Measurements from ENCODE around the gene ZNF594.
"Not testable (repeated sequence)": the region's sequence is repeated elsewhere in the genome, so short reads cannot be mapped to it uniquely, and the experiment has no call there.

The ZNF594 gene

DNA sequence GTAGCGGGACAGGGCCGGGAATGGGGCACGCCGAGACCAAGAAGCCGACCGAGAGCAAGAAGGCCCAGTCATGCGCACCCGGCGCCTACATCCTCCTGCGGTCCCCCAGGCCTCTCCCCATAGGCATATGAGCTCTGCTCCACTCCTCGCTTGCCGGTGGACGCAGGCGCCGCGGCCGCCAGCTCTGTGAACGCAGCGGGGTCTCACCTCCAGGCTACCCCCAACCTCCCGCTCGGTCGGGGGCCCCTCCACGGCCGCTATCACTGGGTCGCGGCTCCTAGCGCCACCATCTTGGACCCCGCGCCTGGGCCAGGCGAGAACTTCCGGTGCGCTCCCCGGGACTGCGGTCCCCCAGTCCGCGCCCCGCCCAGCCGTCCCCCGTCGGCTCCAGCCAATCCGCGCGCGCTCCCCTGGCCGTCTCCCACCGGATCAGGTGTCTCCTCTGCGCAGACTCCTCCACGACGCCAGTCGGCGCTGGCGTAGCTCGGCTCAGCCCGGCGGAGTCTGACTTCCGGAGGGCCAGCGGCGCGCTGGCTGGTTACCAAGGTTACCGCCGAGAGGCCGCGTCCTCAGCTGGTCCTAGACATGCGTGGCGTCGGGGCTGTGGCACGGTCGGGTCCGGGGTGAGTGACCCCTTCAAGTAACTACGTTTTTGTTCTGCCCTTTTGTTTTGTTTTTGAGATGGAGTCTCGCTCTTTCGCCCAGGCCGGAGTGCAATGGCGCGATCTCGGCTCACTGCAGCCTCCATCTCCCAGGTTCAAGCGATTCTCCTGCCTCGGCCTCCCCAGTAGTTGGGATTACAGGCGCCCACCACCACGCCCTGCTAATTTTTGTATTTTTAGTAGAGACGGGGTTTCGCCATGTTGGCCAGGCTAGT lies at the start of gene ZNF594:
Gene ZNF594, minus strand, starts transcription at position 328 of the 877 bp plus-strand sequence. CDS start 7,612 bp downstream, outside the sequence.
- peak; percentile 99 for DNase-seq

DNA sequence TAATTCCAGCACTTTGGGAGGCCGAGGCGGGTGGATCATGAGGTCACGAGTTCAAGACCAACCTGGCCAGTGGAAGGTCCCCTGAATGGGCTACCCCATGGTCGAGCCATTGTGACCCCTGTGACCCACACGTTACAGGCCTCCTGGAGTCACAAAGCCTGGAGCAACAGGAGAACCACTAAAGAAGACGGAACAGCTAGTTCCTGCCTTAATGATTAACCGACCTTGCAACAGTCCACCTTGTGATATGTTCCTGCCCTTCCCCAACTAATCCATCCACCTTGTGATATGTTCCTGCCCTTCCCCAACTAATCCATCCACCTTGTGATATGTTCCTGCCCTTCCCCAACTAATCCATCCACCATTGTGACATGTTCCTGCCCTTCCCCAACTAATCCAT lies 48.1 kb upstream of the ZNF594 start:
- DNase-seq, result not testable (repeated sequence)

DNA sequence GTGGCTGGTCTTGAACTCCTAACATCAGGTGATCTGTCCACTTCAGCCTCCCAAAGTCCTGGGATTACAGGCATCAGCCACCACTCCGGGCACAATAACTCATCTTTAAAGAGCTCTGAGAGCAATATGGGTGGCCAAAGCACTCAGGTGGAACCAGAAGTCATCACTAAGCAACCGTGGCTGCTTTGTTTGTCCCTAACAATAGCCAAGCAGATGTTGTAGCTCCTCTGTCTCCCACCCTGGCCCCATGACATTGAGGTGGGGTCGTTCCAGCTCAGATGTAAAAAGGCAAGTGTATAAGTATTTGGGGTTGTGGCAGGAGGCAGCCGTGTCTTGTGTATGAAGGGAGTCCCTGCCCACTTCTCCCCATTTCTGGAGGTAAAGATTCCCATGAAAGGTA lies 46.7 kb upstream of the ZNF594 start:
- no peak for DNase-seq

DNA sequence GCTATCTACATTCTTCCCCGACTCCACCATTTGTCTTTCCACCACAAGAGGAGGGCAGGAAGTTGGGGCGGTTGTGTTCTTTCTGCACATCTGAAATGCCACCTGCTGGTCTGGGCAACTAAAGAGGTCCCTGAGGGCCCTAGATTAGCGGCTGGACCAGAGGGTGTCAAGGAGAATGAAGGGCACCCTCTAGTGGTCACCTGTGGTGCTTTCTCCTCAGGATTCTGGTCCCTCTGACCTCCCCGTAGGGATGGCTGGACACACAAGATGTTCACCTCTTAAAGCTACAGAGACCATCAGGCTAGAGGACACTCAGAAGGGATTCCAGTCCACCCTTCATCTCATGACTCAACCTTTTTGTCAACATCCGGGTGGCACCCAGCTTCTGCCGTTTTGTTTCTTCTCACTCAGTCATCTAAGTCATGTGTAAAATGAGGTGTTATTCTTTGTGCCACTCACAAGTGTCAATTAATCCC lies 45.9 kb upstream of the ZNF594 start:
- DNase-seq, result peak; percentile 90

GRCh38 chr17:5236938-5237540 lies 45.4 kb upstream of the ZNF594 start:
- no peak for DNase-seq

DNA sequence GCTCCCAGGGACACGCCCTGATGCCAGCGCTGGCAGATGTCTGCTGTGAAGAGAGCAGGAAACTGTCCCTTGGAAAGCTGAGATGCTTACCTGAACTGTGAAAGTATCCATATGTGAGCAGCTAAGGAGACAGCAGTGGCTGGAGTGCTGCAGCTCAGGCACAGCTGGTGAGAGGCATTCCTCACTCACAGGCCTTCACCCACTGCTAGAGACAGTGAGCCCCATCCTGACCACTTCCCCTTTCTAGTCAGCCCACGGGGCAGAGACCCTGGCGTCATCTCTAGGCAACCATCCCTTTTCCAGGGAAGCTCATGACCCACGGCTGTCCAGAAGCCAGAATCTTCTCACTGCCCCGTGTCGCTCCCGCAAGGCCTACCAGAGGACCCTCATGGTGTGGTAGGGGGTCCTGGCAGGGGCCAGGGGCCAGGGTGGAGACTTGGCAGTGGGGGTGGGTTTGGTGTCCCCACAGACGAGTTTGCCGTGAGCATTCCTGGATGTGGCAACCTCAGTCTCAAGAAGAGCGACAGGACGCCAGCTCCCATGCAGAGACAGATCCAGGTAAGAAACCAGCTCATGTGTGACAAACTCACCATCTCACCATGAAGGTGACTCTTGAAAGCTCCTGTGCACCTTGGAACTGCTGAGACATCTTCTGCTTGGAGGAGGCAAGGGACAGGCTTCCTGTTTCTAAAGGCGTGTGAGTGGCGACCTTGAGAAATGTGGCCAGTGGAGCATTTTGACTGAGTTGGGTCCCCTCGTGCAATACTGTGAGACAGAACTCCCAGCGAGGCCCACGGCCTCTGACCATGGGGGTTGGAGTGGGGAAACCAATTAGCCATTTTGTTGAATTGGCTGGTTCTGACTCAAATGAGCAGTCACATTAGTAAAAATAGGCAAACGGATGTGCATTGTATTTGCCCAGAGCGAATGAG lies 43.2 kb upstream of the ZNF594 start, which contains the start of gene SCIMP:
Gene SCIMP, minus strand, starts transcription at position 216 of the 932 bp plus-strand sequence. Its CDS starts 105 bp downstream, at position 111.
- DNase-seq, result no peak

DNA sequence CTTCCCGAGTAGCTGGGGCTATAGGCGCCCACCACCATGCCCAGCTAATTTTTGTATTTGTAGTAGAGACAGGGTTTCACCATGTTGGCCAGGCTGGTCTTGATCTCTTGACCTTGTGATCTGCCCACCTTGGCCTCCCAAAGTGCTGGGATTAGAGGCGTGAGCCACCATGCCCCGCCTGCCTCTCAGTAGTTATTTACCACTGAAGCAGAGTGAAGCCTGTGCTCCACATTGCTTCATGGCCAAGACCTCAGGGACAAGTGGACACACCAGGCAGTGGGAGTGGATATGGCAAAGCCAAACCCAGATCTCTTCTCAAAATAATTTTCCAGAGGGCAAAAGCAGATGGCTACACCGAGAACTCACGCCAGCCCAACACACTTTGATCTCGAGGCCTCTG lies 41.8 kb upstream of the ZNF594 start:
- DNase-seq, result not testable (repeated sequence)

DNA sequence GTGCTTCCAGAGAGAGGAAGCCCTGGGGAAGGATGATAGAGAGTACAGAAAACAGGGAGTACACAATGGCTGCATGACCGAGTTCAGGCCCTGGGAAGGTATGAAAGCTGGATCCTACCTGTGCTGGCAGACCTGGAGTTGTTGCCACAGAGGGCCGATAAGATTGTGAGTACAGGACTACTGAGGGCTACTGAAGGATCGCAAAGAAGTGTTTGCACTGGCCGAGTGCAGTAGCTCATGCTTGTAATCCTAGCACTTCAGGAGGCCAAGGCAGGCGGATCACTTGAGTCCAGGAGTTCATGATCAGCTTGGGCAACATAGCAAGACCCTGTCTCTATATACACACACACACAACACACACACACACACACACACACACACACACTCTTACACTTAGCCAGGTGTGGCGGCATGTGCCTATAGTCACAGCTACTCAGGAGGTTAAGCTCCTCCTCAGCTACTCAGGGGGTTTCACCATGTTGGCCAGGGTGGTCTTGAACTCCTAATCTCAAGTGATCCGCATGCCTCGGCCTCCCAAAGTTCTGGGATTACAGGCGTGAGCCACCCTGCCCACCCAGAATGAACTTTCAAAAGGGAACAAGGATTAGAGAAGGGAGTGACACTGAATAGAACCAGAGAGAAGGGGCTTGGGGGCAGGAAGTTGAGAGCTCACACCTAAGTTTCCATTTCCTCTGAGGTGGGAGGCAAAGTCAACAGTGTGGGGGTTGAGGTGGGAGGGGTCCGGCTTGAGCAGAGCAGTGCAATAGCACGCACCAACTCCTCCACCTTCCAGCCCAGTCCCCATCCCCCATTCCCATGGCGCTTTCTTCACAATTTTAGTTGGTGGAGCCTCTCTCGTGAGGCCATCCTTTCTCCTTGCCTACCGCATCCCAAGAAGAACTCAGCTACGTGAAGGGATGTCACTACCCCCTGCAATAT lies 35.5 kb upstream of the ZNF594 start:
- no peak for DNase-seq

GRCh38 chr17:5225668-5226457 lies 34.2 kb upstream of the ZNF594 start:
- DNase-seq, result no peak

GRCh38 chr17:5221912-5222311 lies 30.2 kb upstream of the ZNF594 start:
- DNase-seq, result not testable (repeated sequence)

DNA sequence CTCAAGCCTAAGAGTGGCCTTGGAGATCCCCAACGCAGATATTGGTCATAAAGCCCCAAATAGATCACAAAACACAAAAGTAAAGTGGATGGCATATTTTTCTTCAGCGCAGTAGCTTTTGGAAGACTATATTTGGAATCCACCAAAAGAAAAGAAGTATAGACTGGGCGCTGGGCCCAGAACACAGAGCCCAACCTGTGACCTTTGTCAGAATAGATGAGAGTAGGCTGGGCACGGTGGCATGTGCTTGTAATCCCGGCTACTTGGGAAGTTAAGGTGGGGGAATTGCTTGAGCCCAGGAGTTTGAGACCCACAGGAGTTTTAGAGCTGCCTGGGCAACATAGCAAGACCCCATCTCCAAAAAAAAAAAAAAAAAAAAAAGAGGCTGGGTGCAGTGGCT lies 28.4 kb upstream of the ZNF594 start:
- DNase-seq, result no peak

DNA sequence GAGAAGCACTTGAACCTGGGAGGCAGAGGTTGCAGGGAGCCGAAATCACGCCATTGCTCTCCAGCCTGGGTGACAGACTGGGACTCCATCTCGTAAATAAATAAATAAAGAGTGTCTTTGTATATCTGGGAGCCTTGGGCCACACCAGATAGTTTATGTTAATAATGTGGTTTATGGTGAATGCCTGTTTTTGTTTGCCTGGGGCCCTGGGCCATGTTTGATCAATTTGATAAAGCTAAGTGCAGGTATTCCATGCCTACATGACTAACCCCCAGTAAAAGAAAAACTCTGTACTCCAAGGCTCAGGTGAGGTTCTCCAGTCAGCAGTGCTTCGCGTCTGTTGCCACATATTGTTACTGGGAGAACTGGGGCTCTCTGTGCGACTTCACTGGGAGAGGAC lies 27.9 kb upstream of the ZNF594 start:
- no peak for DNase-seq

GRCh38 chr17:5217562-5217961 lies 25.9 kb upstream of the ZNF594 start:
- not testable (repeated sequence) for DNase-seq

DNA sequence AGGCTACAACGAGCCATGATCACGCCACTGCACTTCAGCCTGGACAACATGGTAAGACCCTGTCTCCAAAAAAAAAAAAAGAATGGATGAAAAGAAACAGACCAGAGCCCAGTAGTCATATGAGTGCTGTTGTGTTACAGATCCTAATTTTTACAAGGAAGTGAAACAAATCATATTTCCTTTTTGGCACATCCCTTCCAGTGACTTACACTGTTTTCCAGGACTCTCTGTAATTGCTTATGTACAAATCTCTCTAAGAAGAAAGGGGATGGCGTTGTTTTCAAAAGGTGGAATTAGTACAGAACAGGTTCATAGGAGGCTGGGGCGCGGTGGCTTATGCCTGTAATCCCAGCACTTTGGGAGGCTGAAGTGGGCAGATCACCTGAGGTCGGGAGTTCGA lies 19.8 kb upstream of the ZNF594 start:
- DNase-seq, result no peak

DNA sequence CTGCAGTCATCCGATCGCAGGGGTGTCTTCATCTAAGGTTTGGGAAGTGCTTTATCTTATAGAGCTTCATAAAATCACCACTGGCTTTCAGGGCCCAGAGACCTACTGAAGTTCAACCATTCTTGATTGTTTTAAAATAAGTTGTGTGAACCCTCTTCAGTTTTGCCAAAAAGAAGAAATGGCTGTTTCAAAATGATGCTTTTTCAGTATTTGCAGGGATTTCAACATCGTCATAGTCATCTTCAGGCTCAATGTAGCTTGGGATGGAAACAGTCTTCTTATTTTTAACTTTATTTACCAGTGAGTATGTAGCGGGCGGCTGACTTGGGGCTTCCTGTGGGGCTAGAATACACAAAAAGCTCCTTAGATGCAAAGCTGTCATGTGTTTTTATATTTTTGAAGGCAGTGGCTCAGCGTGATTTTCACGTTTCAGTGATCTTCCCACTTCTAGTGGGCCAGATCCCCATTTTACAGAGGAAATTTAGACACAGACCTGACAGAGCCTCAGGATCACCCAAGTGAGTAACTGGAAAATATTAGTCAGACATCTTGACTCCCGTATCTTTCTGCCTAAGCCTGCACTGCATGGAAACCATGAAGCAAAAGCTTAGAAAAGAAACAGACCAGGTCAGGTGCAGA lies 19.1 kb upstream of the ZNF594 start:
- DNase-seq, result no peak

- DNase-seq, result no peak
Measured at GRCh38 chr17:5210091-5210490, 18.4 kb upstream of the ZNF594 start.

- DNase-seq, result no peak
Measured at GRCh38 chr17:5209396-5209795, 17.7 kb upstream of the ZNF594 start.

DNA sequence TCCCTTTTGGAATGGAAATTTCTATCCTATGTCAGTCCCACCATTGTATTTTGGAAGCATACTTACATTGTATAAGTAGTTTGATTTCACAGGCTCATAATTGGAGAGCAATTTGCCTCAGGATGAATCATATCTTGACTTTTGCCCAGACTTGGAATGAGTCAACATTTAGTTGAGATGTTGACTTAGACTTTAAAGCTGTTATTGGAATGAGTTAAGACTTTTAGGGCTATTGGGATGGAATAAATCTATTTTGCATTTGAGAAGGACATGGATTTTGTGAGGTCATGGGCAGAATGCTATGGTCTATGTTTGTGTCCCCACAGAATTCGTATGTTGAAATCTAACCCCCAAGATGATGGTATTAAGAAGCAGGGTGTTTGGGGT lies 12.2 kb upstream of the ZNF594 start:
- no peak for DNase-seq

GRCh38 chr17:5203178-5203907 lies 11.7 kb upstream of the ZNF594 start:
- no peak for DNase-seq

GRCh38 chr17:5201011-5201410 lies 9.3 kb upstream of the ZNF594 start:
- DNase-seq, result no peak
